ENCODE measurements around the gene LAMA5. TPM values are rescaled to one million over a fixed set of nuclear protein-coding genes. Genes with fewer than 3 reads are reported as not detected.

The LAMA5 gene
- total and polyA plus RNA-seq, 4 donors, result 116 to 315 (median 244) TPM

DNA sequence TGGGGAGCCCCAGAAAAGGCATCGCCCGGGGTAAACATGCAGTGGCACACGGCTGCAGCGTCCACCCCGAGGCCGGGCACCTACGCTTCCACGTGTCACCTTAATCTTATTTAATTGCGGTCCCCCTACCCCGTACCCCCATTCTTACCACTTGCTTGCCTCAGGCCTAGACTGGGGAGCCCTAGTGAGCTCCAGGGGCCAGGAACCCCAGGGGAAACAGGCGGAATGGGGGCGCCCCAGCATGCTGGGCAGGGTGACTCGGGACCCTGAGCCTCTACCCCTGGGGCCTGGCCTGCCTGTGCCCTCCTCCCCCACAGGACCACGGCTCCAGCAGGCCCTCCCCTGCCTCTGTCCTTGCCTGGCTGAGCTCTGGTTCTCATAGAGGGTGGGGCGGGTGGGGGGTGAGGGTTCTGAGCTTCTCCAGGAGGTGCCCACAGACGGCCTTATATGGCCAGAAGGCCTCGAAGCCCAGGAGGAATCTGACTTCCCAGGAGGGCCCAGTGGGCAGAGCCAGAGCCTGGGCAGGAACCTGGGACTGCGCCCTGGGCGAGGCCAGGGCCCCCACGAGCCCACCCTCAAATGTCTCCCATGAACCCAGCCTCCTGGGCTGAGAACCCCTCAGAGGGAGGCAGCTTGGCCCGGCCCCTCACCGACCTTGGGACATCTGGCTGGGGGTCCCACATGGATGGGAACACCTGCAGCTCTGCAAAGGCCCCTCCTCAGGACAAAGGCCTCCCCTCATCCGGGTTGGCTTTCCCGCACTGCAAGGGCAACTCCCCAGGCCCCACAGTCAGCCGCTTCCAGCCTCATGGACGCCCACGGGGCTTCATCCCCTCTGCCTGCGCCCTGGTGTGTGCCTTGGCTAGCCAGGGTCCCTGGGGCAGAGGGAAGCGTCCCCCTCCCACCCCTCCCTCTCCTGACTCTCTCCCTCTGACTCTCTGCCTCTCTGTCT is 5.2 kb upstream of the LAMA5 start:
- Histone ChIP-seq H3K27ac (ENCODE audit: low read depth in 1 of 2, low read length in 1 of 2) (no peak overlapping the region), H3K4me3 (no peak overlapping the region), H3K27me3 (ENCODE audit: control insufficient read depth in 3 of 3, insufficient read depth in 3 of 3, low read length in 2 of 3) (no peaks in the 10 kb centered on the region), H3K4me1 (ENCODE audit: control insufficient read depth in 5 of 5, insufficient read depth in 5 of 5, low read length in 5 of 5) (peaks cover 0 to 72% (median 47%) of the 10 kb centered on the region in 5 donors), H3K9me3 (ENCODE audit: control insufficient read depth in 4 of 4, insufficient read depth in 3 of 4, low read length in 3 of 4) (no peaks in the 10 kb centered on the region), H3K36me3 (ENCODE audit: control insufficient read depth in 4 of 4, insufficient read depth in 4 of 4, low read length in 4 of 4) (no peaks in the 10 kb centered on the region), H3K9ac (ENCODE audit: insufficient read depth in 1 of 2, low read length in 2 of 2) (no peak overlapping the region)
- ATAC-seq (ENCODE audit: insufficient read depth, low FRiP score) (no peak), DNase-seq (no peak)
- TF ChIP-seq, protein P1, sequence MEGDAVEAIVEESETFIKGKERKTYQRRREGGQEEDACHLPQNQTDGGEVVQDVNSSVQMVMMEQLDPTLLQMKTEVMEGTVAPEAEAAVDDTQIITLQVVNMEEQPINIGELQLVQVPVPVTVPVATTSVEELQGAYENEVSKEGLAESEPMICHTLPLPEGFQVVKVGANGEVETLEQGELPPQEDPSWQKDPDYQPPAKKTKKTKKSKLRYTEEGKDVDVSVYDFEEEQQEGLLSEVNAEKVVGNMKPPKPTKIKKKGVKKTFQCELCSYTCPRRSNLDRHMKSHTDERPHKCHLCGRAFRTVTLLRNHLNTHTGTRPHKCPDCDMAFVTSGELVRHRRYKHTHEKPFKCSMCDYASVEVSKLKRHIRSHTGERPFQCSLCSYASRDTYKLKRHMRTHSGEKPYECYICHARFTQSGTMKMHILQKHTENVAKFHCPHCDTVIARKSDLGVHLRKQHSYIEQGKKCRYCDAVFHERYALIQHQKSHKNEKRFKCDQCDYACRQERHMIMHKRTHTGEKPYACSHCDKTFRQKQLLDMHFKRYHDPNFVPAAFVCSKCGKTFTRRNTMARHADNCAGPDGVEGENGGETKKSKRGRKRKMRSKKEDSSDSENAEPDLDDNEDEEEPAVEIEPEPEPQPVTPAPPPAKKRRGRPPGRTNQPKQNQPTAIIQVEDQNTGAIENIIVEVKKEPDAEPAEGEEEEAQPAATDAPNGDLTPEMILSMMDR (IDR thresholded peaks at IDR 0.05; ENCODE audit: control extremely low read depth, extremely low read depth), result no peak
- 87 to 89% methylated on average over 26 to 29 of the region's 29 CpGs for WGBS, 2 donors

DNA sequence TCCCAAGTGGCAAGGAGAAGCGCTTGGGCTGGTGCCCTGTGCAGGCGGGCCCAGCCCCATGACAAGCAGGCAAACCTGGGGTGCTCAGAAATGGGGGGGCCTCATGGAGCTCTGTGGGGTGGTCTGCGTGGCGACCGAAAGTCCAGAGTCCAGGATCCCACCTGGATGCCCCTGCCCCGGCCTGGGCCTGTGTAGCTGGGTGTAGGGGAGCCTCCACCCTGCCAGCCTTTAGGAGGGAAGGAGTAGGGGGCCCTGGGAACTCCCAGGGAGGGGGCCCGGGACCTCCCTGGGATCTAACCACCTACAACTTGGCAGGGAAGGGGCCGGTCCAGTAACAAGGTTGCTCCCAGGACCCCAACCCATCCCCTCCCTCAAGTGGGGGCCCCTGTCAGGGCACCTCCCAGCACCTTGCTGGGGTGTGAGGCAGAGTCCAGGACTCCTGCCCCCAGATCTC is 4.5 kb upstream of the LAMA5 start:
- ATAC-seq (ENCODE audit: insufficient read depth, low FRiP score) (no peak), DNase-seq (no peak)
- H3K36me3 ChIP-seq (ENCODE audit: control insufficient read depth in 4 of 4, insufficient read depth in 4 of 4, low read length in 4 of 4), result no peaks in the 10 kb centered on the region
- peaks cover 0 to 65% (median 40%) of the 10 kb centered on the region in 5 donors for H3K4me1 ChIP-seq (ENCODE audit: control insufficient read depth in 5 of 5, insufficient read depth in 5 of 5, low read length in 5 of 5)
- H3K4me3 ChIP-seq, result no peak overlapping the region
- no peak overlapping the region for H3K9ac ChIP-seq (ENCODE audit: insufficient read depth in 1 of 2, low read length in 2 of 2)
- WGBS, 2 donors, result 92 to 95% methylated on average over 8 of the region's 8 CpGs
- H3K27ac ChIP-seq (ENCODE audit: low read depth in 1 of 2, low read length in 1 of 2), result no peak overlapping the region
- TF ChIP-seq, protein P1 (IDR thresholded peaks at IDR 0.05; ENCODE audit: control extremely low read depth, extremely low read depth), result no peak
- H3K27me3 ChIP-seq (ENCODE audit: control insufficient read depth in 3 of 3, insufficient read depth in 3 of 3, low read length in 2 of 3), result no peaks in the 10 kb centered on the region
- H3K9me3 ChIP-seq (ENCODE audit: control insufficient read depth in 4 of 4, insufficient read depth in 3 of 4, low read length in 3 of 4), result no peaks in the 10 kb centered on the region

DNA sequence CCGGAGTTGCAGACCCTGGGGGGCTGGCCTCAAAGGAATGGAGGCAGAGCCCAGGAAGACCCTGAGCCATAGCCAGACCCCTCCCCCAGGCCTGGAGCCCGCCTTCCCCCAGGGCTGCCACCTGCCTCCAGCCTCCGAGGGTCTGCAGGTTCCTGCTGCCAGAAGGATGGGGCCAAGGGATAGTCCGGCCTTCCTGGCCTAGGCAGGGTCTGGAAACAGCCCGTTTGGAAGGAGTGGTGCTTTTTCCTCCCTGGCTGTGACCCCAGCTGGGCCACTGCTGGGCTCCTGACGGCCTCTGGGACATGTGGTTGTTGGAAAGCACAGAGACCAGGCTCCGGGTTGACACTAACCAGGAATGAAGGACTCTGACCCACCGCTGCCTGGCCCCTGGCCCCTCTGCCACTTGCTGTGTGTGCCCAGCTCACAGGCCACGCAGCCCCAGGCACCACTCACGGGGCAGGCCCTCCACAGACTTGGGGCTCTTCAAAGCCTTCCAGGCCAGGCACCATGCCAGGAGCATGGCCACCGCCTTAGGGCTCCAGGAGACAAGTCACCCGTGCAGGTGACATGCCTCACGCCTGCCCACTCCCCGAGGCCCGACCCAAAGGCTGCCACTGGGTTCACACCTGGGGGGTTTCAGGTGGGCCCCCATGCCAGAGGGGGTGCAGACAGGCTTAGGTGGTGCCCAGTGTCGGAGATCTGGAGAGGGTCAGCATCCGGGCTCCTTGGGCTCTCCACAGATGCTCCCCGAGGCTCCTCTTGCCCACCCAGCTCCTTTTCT is 3.9 kb upstream of the LAMA5 start:
- no peak overlapping the region for H3K9ac ChIP-seq (ENCODE audit: insufficient read depth in 1 of 2, low read length in 2 of 2)
- ATAC-seq (ENCODE audit: insufficient read depth, low FRiP score) (no peak), DNase-seq (no peak)
- peak overlapping the region in 1 of 2 donors; percentile 34 for H3K27ac ChIP-seq (ENCODE audit: low read depth in 1 of 2, low read length in 1 of 2)
- TF ChIP-seq, protein P1 (IDR thresholded peaks at IDR 0.05; ENCODE audit: control extremely low read depth, extremely low read depth), result no peak
- no peaks in the 10 kb centered on the region for H3K9me3 ChIP-seq (ENCODE audit: control insufficient read depth in 4 of 4, insufficient read depth in 3 of 4, low read length in 3 of 4)
- H3K4me3 ChIP-seq, result no peak overlapping the region
- H3K4me1 ChIP-seq (ENCODE audit: control insufficient read depth in 5 of 5, insufficient read depth in 5 of 5, low read length in 5 of 5), result peaks cover 0 to 62% (median 43%) of the 10 kb centered on the region in 5 donors
- no peaks in the 10 kb centered on the region for H3K27me3 ChIP-seq (ENCODE audit: control insufficient read depth in 3 of 3, insufficient read depth in 3 of 3, low read length in 2 of 3)
- no peaks in the 10 kb centered on the region for H3K36me3 ChIP-seq (ENCODE audit: control insufficient read depth in 4 of 4, insufficient read depth in 4 of 4, low read length in 4 of 4)
- 63 to 76% methylated on average over 18 of the region's 18 CpGs for WGBS, 2 donors
